HepG2 (cell line): Measurements from ENCODE around the gene POFUT2. TPM values are rescaled to one million over a fixed set of nuclear protein-coding genes. Genes with fewer than 3 reads are reported as not detected.

Experiments
- AKAP8 ChIP-seq: sonication (generic); formaldehyde crosslinking; IDR thresholded peaks from 2 replicates; pipeline ENCODE4 v1.5.1; 2020; ENCODE audit warnings: mild to moderate bottlenecking, missing genetic modification reagents
- ARNTL ChIP-seq: sonication (generic); formaldehyde crosslinking; IDR thresholded peaks from 2 replicates; pipeline ENCODE4 v1.4.0; 2020; ENCODE audit warnings: mild to moderate bottlenecking, missing genetic modification reagents
- FOXC1 ChIP-seq: sonication (generic); formaldehyde crosslinking; IDR thresholded peaks from 2 replicates; pipeline ENCODE4 v1.8.0; 2022; ENCODE audit warnings: mild to moderate bottlenecking, missing genetic modification reagents, borderline replicate concordance
- HDAC6 ChIP-seq: fragments of 200-600 bp; sonication (generic); IDR thresholded peaks from 2 replicates; pipeline ENCODE4 v1.7.0; 2017; ENCODE audit warnings: mild to moderate bottlenecking, antibody characterized with exemption, low read length, low read depth
- LCORL ChIP-seq, 2 experiments: fragments of 450-650 bp in 1 of 2; sonication (generic) in 1 of 2; formaldehyde crosslinking in 1 of 2; IDR thresholded peaks; 2 replicates each; pipeline versions ENCODE4 v1.5.0 to v1.6.1; 2017 to 2020; ENCODE audit warnings: antibody characterized with exemption in 1 of 2, missing genetic modification reagents in 1 of 2
- MXI1 ChIP-seq: IDR thresholded peaks from 3 replicates; pipeline ENCODE4 v1.6.1; 2012; ENCODE audit warnings: low read depth, low read length, inconsistent platforms, borderline replicate concordance
- NONO ChIP-seq, 2 experiments: fragments of 450-650 bp in 1 of 2; sonication (generic) in 1 of 2; formaldehyde crosslinking in 1 of 2; IDR thresholded peaks in 1 of 2; conservative IDR thresholded peaks in 1 of 2; 2 replicates each; pipeline versions ENCODE4 v1.6.1 to v1.8.0; 2017 to 2022; ENCODE audit warnings: mild to moderate bottlenecking in 1 of 2, missing genetic modification reagents in 1 of 2, moderate library complexity in 1 of 2
- NR3C1 ChIP-seq: sonication (generic); formaldehyde crosslinking; IDR thresholded peaks from 2 replicates; pipeline ENCODE4 v1.4.0; 2020; ENCODE audit warnings: missing genetic modification reagents
- SNRNP70 ChIP-seq: fragments of 200-400 bp; formaldehyde crosslinking; IDR thresholded peaks from 2 replicates; pipeline ENCODE4 v1.6.1; 2017; ENCODE audit warnings: mild to moderate bottlenecking, low read depth, low read length, moderate library complexity
- SP4 ChIP-seq: sonication (generic); formaldehyde crosslinking; IDR thresholded peaks from 2 replicates; pipeline ENCODE4 v1.8.1; 2023; ENCODE audit warnings: mild to moderate bottlenecking, missing genetic modification reagents
- TAF15 ChIP-seq: fragments of 200-400 bp; formaldehyde crosslinking; IDR thresholded peaks from one replicate; pipeline ENCODE4 v1.6.1; 2018; ENCODE audit warnings: mild to moderate bottlenecking, low read depth, low read length; ENCODE audit not compliant: poor library complexity, severe bottlenecking
- THAP9 ChIP-seq: sonication (generic); formaldehyde crosslinking; IDR thresholded peaks from 2 replicates; pipeline ENCODE4; 2020; ENCODE audit warnings: missing genetic modification reagents, mild to moderate bottlenecking, borderline replicate concordance
- ZNF138 ChIP-seq: sonication (generic); formaldehyde crosslinking; IDR thresholded peaks from 2 replicates; pipeline ENCODE4 v1.5.0; 2020; ENCODE audit warnings: mild to moderate bottlenecking, low read depth, missing genetic modification reagents
- ZNF382 ChIP-seq: sonication (generic); formaldehyde crosslinking; IDR thresholded peaks from 2 replicates; pipeline ENCODE4 v1.5.0; 2020; ENCODE audit warnings: missing genetic modification reagents, mild to moderate bottlenecking, borderline replicate concordance
- ZNF546 ChIP-seq: sonication (generic); formaldehyde crosslinking; conservative IDR thresholded peaks from 2 replicates; pipeline ENCODE4 v1.8.1; 2023; ENCODE audit warnings: mild to moderate bottlenecking, missing genetic modification reagents
- ZNF609 ChIP-seq: sonication (generic); formaldehyde crosslinking; IDR thresholded peaks from 2 replicates; pipeline ENCODE4 v1.4.0; 2020; ENCODE audit warnings: mild to moderate bottlenecking, missing genetic modification reagents, borderline replicate concordance
- ZNF776 ChIP-seq: sonication (generic); formaldehyde crosslinking; IDR thresholded peaks from 2 replicates; pipeline ENCODE4 v1.4.0; 2020; ENCODE audit warnings: mild to moderate bottlenecking, missing genetic modification reagents
- ZNF781 ChIP-seq: sonication (generic); formaldehyde crosslinking; IDR thresholded peaks from 2 replicates; pipeline ENCODE4 v1.5.1; 2020; ENCODE audit warnings: borderline replicate concordance, mild to moderate bottlenecking, missing genetic modification reagents; ENCODE audit errors: not compliant biosample characterization
- polyA plus RNA-seq, 8 experiments: library from polyadenylated mRNA; depleted of rRNA in 3 of 8; stranded (reverse) in 7 of 8; unstranded in 1 of 8; fragments of >200 nt; fragmentation: Illumina TruSeq in 4 of 8; extraction: Trizol in 4 of 8; gene quantifications; 2 replicates each; pipeline versions ENCODE4 v1.2.1 to v1.2.3, GENCODE V29; 2011 to 2016; ENCODE audit warnings: low read depth in 4 of 8, missing spikeins in 1 of 8, mixed read lengths in 1 of 8; ENCODE audit not compliant: insufficient read depth in 1 of 8
- total RNA-seq, 5 experiments: library from RNA; depleted of rRNA; stranded (reverse); fragments of >200 nt; fragmentation: Illumina TruSeq; extraction: Trizol; gene quantifications; 2 replicates each; pipeline ENCODE4 v1.2.3, GENCODE V29; 2016; ENCODE audit warnings: low read depth in 1 of 5

The POFUT2 gene
- total and polyA plus RNA-seq, 2 of the 13 experiments (the other 11 are each of a cell fraction or from before 2014, with no cell fraction given), result 22.8 to 24.0 TPM

GRCh38 chr21:45306832-45307571, 19.3 kb upstream of the POFUT2 start (continued):
- TF ChIP-seq ZNF609 (CRISPR knock-in tag), result peak; percentile 60; the same call in 1 of the 2 replicates
- TF ChIP-seq SP4 (CRISPR knock-in tag), result peak; percentile 61; the same call in 1 of the 2 replicates
- TF ChIP-seq HDAC6, result no peak
- no peak for TF ChIP-seq NR3C1 (CRISPR knock-in tag)
- TF ChIP-seq THAP9 (CRISPR knock-in tag), result no peak
- TF ChIP-seq ZNF138 (CRISPR knock-in tag), result no peak
- TF ChIP-seq ZNF546 (CRISPR knock-in tag), result 0 out of 2 replicates have a peak, but pooled peaks have one; percentile 31
- no peak for TF ChIP-seq NONO (IDR thresholded peaks at IDR 0.05)
- peak; percentile 81; the same call in 1 of the 2 replicates for TF ChIP-seq NONO (CRISPR knock-in tag; conservative IDR thresholded peaks at IDR 0.05)
- peak; percentile 36; the same call in 1 of the 2 replicates for TF ChIP-seq ARNTL (CRISPR knock-in tag)
- TF ChIP-seq ZNF781, result no peak
- no peak for TF ChIP-seq ZNF382
- TF ChIP-seq FOXC1 (CRISPR knock-in tag), result peak; percentile 35; the same call in 1 of the 2 replicates
- no peak for TF ChIP-seq LCORL (IDR thresholded peaks at IDR 0.05)
- TF ChIP-seq LCORL (CRISPR knock-in tag; IDR thresholded peaks at IDR 0.05), result peak; percentile 64
- no peak for TF ChIP-seq SNRNP70
- peak; percentile 9 for TF ChIP-seq ZNF776
- 0 out of 3 replicates have a peak, but pooled peaks have one; percentile 37 for TF ChIP-seq MXI1
- 0 out of 2 replicates have a peak, but pooled peaks have one; percentile 14 for TF ChIP-seq AKAP8
- peak; percentile 92 for TF ChIP-seq TAF15
